Heart left ventricle (tissue), 16 donors: ENCODE measurements around the gene CTTN. TPM values are rescaled to one million over a fixed set of nuclear protein-coding genes. Genes with fewer than 3 reads are reported as not detected.

Source experiments
- ATAC-seq, 4 donors: fragments of 200-7000 bp; cut with Tn5 transposase; one replicate each; pipeline ENCODE4 v1.9.1; 2020 to 2022; ENCODE audit warnings: moderate library complexity in 4 of 4, mild to moderate bottlenecking in 3 of 4, moderate number of reproducible peaks in 1 of 4
- DNase-seq, 5 donors: peaks; one replicate each; pipeline ENCODE4 v3.0.0-alpha.2; 2020
- H3K27ac ChIP-seq, 12 donors: fragments of 200-600 bp; sonication (generic) in 4 of 12; one replicate each; pipeline versions ENCODE4 v1.5.0 to v1.8.0; 2016 to 2022; ENCODE audit warnings: mild to moderate bottlenecking in 2 of 12
- H3K27me3 ChIP-seq, 9 donors: fragments of 200-600 bp; sonication (generic) in 2 of 9; one replicate each; pipeline versions ENCODE4 v1.5.1 to v1.8.0; 2016 to 2022; ENCODE audit warnings: mild to moderate bottlenecking in 3 of 9
- H3K36me3 ChIP-seq, 9 donors: fragments of 200-600 bp; sonication (generic) in 2 of 9; one replicate each; pipeline versions ENCODE4 v1.5.0 to v1.8.0; 2018 to 2022; ENCODE audit warnings: mild to moderate bottlenecking in 2 of 9
- H3K4me1 ChIP-seq, 12 donors: fragments of 200-600 bp; sonication (generic) in 4 of 12; one replicate each; pipeline versions ENCODE4 v1.5.0 to v1.8.0; 2016 to 2022; ENCODE audit warnings: mild to moderate bottlenecking in 3 of 12
- H3K4me3 ChIP-seq, 12 donors: fragments of 200-600 bp; sonication (generic) in 4 of 12; one replicate each; pipeline versions ENCODE4 v1.5.0 to v1.8.0; 2017 to 2022; ENCODE audit warnings: mild to moderate bottlenecking in 9 of 12, moderate library complexity in 4 of 12
- H3K9me3 ChIP-seq, 12 donors: fragments of 200-600 bp; sonication (generic) in 4 of 12; one replicate each; pipeline versions ENCODE4 v1.5.0 to v1.8.0; 2016 to 2022; ENCODE audit warnings: mild to moderate bottlenecking in 1 of 12
- CTCF ChIP-seq, 12 donors: fragments of 200-600 bp; sonication (generic) in 4 of 12; IDR thresholded peaks; one replicate each; pipeline versions ENCODE4 v1.5.0 to v1.8.0; 2018 to 2022; ENCODE audit warnings: antibody characterized with exemption in 12 of 12, mild to moderate bottlenecking in 5 of 12
- POLR2A ChIP-seq, 2 donors: fragments of 450-650 bp; IDR thresholded peaks; one replicate each; pipeline ENCODE4 v1.6.1; 2017; ENCODE audit warnings: antibody characterized with exemption in 2 of 2, mild to moderate bottlenecking in 2 of 2, moderate library complexity in 2 of 2
- WGBS, 4 donors: extraction: QIAGEN DNeasy Blood & Tissue Kit in 2 of 4; methylation state at CpG; one replicate each; pipeline versions ENCODE4 v1.1.5 to v1.1.7; 2013 to 2018; 5-methylcytosine and 5-hydroxymethylcytosine counted together
- intact Hi-C, 10 donors: fragments of 100-400 bp; cut with DNase I; formaldehyde crosslinking; loops; one replicate each; pipeline versions ENCODE4 v1.11.1 to v1.14.2; 2022
- polyA plus RNA-seq, 2 donors: library from polyadenylated mRNA; stranded (reverse); fragments of 200-250 nt; gene quantifications; one replicate each; pipeline ENCODE4 v1.2.3, GENCODE V29; 2013
- total RNA-seq, 9 donors: library from RNA; depleted of rRNA in 2 of 9; stranded (reverse); fragments of >200 nt in 2 of 9; fragmentation: NEBNext Ultra II Directional in 3 of 9; extraction: Animal tissue kit (Norgen Biotek cat#: 25700) in 3 of 9; gene quantifications; one replicate each; pipeline versions ENCODE4 v1.1.0 to v1.2.4, GENCODE V29; 2016 to 2023
- donor health status: ischemic (EF 13 %, LVEDD 7.1; RV severe dilation, severe dysfunction).
- donor health status: healthy with polysubstance abuse.
- donor health status: DM: no; HTN: yes; CAD: no.
- donor health status: DM: no; HTN: no; CAD: no.
- donor health status: ischemic (EF 25% LVEDD 6.9; RV normal size, moderate dysfunction).
- donor health status: ischemic (EF 25% LVEDD 5.7; RV mildly dilated, moderate dysfunction).
- donor health status: healthy.
- donor health status: DM: yes; HTN: yes; CAD: no.
- donor health status: ischemic (EF 35%, LVEDD 5.7; RV mildly dilated, moderate dysfunction).
- donor health status: nonischemic (EF 11% LVEDD 7.7; RV severe dilation, severe dysfunction).
- donor health status: DM: yes; HTN: yes; CAD: no.
- donor health status: PGD.
- donor health status: ischemic (EF 29% LVEDD 5.4; RV normal size, mild dysfunction).
- donor health status: nonischemic (EF 23%, LVEDD 6.1; RV moderate dilation, normal function).

The CTTN gene
- total and polyA plus RNA-seq, 11 donors = 77.3 to 186 (median 133) TPM

DNA sequence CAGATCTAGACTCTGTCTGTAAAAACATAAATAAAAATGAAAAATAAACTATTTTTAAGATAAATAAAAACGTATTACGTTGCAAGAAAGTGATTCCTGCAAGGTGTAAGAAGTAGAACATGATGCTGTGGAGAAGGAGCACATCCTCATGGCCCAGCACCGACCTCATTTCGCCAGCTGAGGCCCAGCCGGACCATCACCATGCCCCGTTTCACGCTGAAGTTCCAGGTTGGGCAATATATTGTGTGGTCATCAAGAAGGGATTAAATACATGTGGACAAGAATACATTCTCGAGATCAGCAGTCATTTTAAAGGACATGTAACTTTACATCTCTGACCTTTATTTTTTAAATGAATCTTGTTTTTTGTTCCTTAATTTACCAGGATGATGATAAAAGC is 20.7 kb upstream of the CTTN start:
- H3K4me1 ChIP-seq = no peaks in the 10 kb centered on the region
- no peak for ATAC-seq
- H3K9me3 ChIP-seq = no peaks in the 10 kb centered on the region
- peaks cover 0 to 98% (median 84%) of the 10 kb centered on the region in 9 donors for H3K36me3 ChIP-seq
- intact Hi-C loops = no loop called here
- H3K4me3 ChIP-seq = no peak overlapping the region
- WGBS, 4 donors = 87 to 94% (median 92%) methylated on average over 8 of the region's 8 CpGs
- DNase-seq = no peak
- no peaks in the 10 kb centered on the region for H3K27me3 ChIP-seq
- no peak overlapping the region for H3K27ac ChIP-seq
- no peak for TF ChIP-seq CTCF (IDR thresholded peaks at IDR 0.05)
- no peak for TF ChIP-seq POLR2A (IDR thresholded peaks at IDR 0.05)

- H3K36me3 ChIP-seq = peaks cover 0 to 97% (median 84%) of the 10 kb centered on the region in 9 donors
- WGBS, 4 donors = 84 to 96% (median 92%) methylated on average over 7 to 9 of the region's 9 CpGs
- no peaks in the 10 kb centered on the region for H3K4me1 ChIP-seq
- intact Hi-C loops = no loop called here
- ATAC-seq = no peak
- no peaks in the 10 kb centered on the region for H3K9me3 ChIP-seq
- DNase-seq = no peak
- no peaks in the 10 kb centered on the region for H3K27me3 ChIP-seq
- TF ChIP-seq POLR2A (IDR thresholded peaks at IDR 0.05) (no peak), CTCF (IDR thresholded peaks at IDR 0.05) (peak in 2 of 12 donors; percentile 5 to 11)
- no peak overlapping the region for H3K27ac ChIP-seq
- H3K4me3 ChIP-seq = no peak overlapping the region
Measured at GRCh38 chr11:70378506-70379134, 19.7 kb upstream of the CTTN start.

GRCh38 chr11:70381350-70381749 is 17.0 kb upstream of the CTTN start:
- Histone ChIP-seq H3K27ac (no peak overlapping the region), H3K9me3 (no peaks in the 10 kb centered on the region), H3K36me3 (peaks cover 0 to 86% (median 74%) of the 10 kb centered on the region in 9 donors), H3K4me1 (no peaks in the 10 kb centered on the region), H3K4me3 (no peak overlapping the region), H3K27me3 (no peaks in the 10 kb centered on the region)
- TF ChIP-seq POLR2A (IDR thresholded peaks at IDR 0.05) = no peak
- TF ChIP-seq CTCF (IDR thresholded peaks at IDR 0.05) = no peak
- DNase-seq = no peak
- intact Hi-C loops = no loop called here
- no peak for ATAC-seq
- WGBS, 4 donors = 92 to 96% (median 94%) methylated on average over 8 of the region's 8 CpGs

DNA sequence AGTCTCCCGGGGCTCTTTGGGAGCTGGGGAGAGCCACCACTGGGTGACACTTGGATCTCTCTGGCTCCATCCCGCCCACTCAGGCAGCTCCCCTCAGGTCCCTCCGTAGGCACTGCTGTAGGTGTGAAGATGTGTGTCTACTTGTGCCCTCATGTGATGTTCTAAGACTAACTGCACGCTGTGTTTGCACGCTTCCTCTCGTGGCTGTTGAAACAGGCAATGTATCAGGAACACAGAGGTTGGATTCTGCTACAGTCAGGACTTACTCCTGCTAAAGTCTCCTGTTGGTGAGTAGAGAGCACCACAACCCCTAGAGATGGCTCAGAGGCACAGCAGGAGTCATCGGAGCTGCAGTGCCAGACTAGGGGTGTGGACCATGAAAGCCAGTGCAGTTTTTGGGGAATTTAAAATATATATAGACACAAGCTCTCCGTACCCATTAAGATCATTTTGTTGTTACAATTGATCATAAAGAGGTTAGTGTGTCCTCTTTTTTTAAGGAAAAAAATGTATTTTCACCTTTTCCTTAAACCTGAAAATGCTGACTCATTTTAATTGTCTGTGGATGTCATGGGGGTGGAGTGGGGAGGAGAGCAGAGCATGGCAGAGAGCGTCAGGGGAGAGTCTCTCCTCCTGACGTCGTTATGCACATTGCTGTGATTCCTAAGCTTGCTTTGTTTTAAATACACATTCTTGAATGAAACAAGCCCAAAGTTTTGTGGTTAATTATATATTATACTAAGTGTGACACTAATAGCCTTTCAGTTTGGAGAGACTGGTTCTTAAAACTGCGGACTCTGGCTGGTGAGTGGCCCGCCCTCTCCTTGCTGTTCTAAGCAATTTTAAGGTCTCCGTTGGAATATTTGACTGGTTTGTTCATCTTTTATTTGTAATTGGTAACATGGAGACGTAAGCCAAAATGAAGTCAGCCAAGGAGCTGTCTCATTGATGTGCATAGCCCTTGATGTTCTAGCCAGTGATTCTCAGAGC is 16.2 kb upstream of the CTTN start:
- peak overlapping the region in 1 of 12 donors; percentile 35 for H3K27ac ChIP-seq
- no peak for DNase-seq
- ATAC-seq = peak in 1 of 4 donors; percentile 40
- no peak overlapping the region for H3K4me3 ChIP-seq
- no peaks in the 10 kb centered on the region for H3K9me3 ChIP-seq
- WGBS, 4 donors = 84 to 88% (median 87%) methylated on average over 13 to 15 of the region's 15 CpGs
- intact Hi-C loops = no loop called here
- no peak for TF ChIP-seq POLR2A (IDR thresholded peaks at IDR 0.05)
- no peak for TF ChIP-seq CTCF (IDR thresholded peaks at IDR 0.05)
- H3K4me1 ChIP-seq = no peaks in the 10 kb centered on the region
- H3K36me3 ChIP-seq = peaks cover 0 to 78% (median 66%) of the 10 kb centered on the region in 9 donors
- no peaks in the 10 kb centered on the region for H3K27me3 ChIP-seq
